ENCODE results near the gene CRTC1. TPM values are rescaled to one million over a fixed set of nuclear protein-coding genes. Genes with fewer than 3 reads are reported as not detected.

CRTC1 gene
- total and polyA plus RNA-seq, 11 donors: 3.8 to 10.2 (median 7.2) TPM

DNA sequence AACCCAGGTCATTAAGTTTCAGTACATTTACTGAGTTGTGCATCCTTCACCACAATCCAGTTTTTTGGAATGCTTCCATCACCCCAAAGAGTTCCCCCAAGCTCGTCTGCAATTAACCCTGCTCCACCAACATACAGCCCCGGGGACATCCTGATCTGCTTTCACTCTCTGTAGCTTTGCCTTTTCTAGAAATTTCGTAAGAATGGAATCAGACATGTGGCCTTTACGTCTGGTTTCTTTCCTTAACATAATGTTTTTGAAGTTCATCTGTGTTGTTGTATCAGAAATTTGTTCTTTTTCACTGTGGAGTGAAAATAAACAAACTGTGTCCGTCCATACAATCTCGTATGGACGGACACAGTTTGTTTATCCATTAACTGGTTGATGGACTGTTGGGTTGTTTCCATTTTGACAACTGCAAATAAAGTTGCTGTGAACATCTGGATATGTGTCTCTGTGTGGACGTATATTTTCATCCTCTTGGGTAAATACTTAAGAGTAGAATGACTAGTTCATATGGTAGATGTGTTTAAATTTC is 43.7 kb upstream of the CRTC1 start:
- 74 to 81% (median 78%) methylated on average over 8 of the region's 8 CpGs for WGBS, 4 donors
- TF ChIP-seq, protein P1, sequence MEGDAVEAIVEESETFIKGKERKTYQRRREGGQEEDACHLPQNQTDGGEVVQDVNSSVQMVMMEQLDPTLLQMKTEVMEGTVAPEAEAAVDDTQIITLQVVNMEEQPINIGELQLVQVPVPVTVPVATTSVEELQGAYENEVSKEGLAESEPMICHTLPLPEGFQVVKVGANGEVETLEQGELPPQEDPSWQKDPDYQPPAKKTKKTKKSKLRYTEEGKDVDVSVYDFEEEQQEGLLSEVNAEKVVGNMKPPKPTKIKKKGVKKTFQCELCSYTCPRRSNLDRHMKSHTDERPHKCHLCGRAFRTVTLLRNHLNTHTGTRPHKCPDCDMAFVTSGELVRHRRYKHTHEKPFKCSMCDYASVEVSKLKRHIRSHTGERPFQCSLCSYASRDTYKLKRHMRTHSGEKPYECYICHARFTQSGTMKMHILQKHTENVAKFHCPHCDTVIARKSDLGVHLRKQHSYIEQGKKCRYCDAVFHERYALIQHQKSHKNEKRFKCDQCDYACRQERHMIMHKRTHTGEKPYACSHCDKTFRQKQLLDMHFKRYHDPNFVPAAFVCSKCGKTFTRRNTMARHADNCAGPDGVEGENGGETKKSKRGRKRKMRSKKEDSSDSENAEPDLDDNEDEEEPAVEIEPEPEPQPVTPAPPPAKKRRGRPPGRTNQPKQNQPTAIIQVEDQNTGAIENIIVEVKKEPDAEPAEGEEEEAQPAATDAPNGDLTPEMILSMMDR (IDR thresholded peaks at IDR 0.05): no peak
- TF ChIP-seq POLR2A (IDR thresholded peaks at IDR 0.05): no peak
- DNase-seq (no peak), ATAC-seq (no peak)
- H3K27ac ChIP-seq: no peak overlapping the region
- no peaks in the 10 kb centered on the region for H3K9me3 ChIP-seq
- H3K4me3 ChIP-seq: no peak overlapping the region
- peaks cover 0 to 28% (median 5%) of the 10 kb centered on the region in 12 donors for H3K4me1 ChIP-seq
- H3K36me3 ChIP-seq: no peaks in the 10 kb centered on the region
- intact Hi-C loops (cut with DNase I): loop anchor here in 2 of 10 donors (5.0 kb wide), 1 partner anchor 43 kb away; the partner anchor contains the start of gene CRTC1 (in 2 of the 2)
- H3K27me3 ChIP-seq: no peaks in the 10 kb centered on the region

DNA sequence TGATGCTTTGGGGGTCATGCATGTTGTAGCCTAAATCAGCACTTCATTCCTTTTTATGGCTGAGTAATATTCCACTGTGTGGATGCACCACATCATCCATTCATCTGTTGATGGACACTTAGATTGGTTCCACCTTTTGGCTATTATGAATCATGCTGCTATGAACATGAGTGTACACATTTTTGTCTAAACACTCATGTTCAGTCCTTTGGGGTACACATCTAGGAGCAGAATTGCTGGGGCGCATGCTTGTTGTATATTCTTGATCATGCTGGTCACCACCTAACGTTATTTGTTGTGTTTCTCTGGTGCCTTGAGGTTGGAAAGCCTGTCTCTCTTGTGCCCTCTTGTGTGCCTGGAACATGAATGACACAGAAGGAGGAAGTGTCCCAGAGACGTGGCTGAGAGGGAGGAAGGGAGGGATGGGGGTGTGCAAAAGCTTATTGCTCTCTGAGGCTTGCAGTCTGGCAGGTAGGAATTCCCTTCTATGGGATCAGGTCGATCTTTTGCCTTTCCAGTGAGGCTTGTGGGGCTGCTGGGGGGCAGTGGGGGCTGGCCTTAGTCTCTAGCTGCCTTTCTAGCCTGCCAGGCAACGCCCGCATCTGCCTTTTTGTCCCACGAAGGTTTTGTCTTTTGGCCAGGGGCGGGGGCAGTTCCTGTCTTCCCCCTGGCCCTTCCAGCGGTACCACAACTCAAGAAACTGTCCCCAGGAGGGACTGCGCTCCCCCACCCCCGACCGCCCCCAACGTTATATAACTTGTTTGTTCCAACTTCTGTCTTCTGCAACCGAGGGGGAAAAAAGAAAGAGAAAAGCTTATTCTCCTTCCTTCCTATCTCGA is 39.1 kb upstream of the CRTC1 start:
- 63 to 68% (median 65%) methylated on average over 15 of the region's 15 CpGs for WGBS, 4 donors
- DNase-seq: no peak

DNA sequence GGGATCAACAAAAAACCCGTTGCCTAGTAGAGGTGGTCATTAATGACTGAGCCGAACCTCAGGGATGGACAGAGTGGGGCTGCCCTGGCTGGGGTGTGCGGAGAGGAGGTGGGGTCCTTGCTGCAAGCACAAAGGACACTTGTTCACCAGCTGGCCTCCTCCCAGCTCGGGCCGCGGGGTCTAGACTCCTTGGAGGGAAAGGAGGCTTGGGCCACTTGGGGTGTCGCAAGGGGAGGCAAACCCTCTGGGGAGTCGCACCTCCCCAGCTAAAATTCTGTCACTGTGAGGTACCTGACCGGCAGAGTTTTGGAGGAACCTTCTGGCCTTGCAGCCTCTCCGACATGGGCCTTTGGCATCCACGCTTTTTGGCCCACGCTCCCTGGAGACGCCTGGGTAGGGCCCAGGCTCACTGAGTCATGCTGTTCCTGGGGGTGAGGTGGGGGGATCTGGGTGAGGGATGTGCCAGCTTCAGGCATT is 38.4 kb upstream of the CRTC1 start:
- intact Hi-C loops (cut with DNase I): no loop called here
- peak overlapping the region in 8 of 12 donors; percentile 3 to 44 (median 30) for H3K4me3 ChIP-seq
- 68 to 88% (median 82%) methylated on average over 12 to 13 of the region's 13 CpGs for WGBS, 4 donors
- H3K9me3 ChIP-seq: no peaks in the 10 kb centered on the region
- H3K27me3 ChIP-seq: no peaks in the 10 kb centered on the region
- peak in 2 of 4 donors; percentile 6 to 11 for ATAC-seq
- peaks cover 0 to 42% (median 21%) of the 10 kb centered on the region in 12 donors for H3K4me1 ChIP-seq
- H3K36me3 ChIP-seq: no peaks in the 10 kb centered on the region
- DNase-seq: no peak
- H3K27ac ChIP-seq: peak overlapping the region in 7 of 12 donors; percentile 28 to 82 (median 56)
- TF ChIP-seq, protein P1 (IDR thresholded peaks at IDR 0.05): no peak
- no peak for TF ChIP-seq POLR2A (IDR thresholded peaks at IDR 0.05)

More for the DNA sequence above, 39.1 kb upstream of the CRTC1 start:
- no peaks in the 10 kb centered on the region for H3K36me3 ChIP-seq
- H3K9me3 ChIP-seq: no peaks in the 10 kb centered on the region
- intact Hi-C loops (cut with DNase I): no loop called here
- peak overlapping the region in 8 of 12 donors; percentile 3 to 44 (median 30) for H3K4me3 ChIP-seq
- no peaks in the 10 kb centered on the region for H3K27me3 ChIP-seq
- ATAC-seq: peak in 2 of 4 donors; percentile 63 to 71
- TF ChIP-seq, protein P1 (IDR thresholded peaks at IDR 0.05): no peak
- no peak for TF ChIP-seq POLR2A (IDR thresholded peaks at IDR 0.05)
- H3K4me1 ChIP-seq: peaks cover 0 to 36% (median 17%) of the 10 kb centered on the region in 12 donors
- H3K27ac ChIP-seq: peak overlapping the region in 8 of 12 donors; percentile 28 to 82 (median 52)

Data from heart left ventricle (tissue), 16 donors.